ENCODE measurements around the gene SERPINA12.
"Not testable (repeated sequence)": the region's sequence is repeated elsewhere in the genome, so short reads cannot be mapped to it uniquely, and the experiment has no call there.

Gene SERPINA12

DNA sequence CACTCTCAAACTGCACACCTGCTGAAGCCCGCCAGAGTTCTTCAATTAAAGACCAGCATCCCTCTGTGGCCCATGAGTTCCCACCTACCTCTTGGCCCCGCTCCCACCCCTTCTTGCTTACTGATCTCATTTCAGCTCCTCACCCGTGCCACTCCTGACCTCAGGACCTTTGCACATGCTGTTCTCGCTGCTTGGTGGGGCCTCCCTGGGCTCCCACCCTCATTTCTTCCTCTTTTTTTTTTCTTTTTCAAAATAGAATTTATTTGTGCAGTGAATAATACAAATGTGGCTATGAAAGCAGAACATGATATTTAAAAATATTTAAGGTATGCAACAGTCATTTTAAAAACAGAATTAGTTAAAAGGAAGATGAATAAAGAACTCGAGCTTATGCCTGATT is 24.8 kb downstream of the SERPINA12 start:
- no peak for TF ChIP-seq POU2F2 (IDR thresholded peaks at IDR 0.05; ENCODE audit: low read depth, low read length)
- TF ChIP-seq TAF1 (IDR thresholded peaks at IDR 0.05; ENCODE audit: low read depth, low read length) = no peak
- DNase-seq (ENCODE audit: insufficient read length, low spot score) (no peak), FAIRE-seq (no peak)

DNA sequence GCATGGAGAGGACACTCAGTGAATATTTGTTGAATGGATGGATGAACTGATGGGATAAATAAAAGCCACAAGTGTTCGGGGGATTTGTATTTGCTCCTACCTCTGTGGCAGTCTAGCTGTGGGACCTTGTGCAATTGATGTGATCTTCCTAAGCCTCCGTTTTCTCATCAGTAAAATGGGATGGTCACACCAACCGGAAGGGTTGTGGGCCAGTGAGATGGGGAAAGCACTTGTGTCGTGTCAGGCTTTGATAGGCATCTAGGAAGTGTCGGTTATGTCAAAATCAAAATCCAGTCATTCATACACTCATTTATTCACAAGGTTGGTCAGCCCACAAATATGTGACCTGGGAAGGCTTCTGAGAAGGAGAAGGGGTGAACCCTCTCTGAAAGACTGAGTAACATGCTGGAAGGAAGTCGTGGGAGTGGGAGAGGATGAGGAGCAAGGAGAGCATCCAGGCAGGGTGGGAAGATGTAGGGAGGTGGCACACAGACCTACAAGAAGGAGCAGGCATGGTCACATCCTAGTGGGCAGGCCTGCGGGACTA is 25.5 kb downstream of the SERPINA12 start:
- DNase-seq (ENCODE audit: insufficient read length, low spot score) = no peak
- no peak for FAIRE-seq
- TF ChIP-seq POLR2A (IDR thresholded peaks at IDR 0.05; ENCODE audit: low read depth, low read length) (no peak), POLR2AphosphoS5 (IDR thresholded peaks at IDR 0.05; ENCODE audit: low read depth, low read length) (no peak), TAF1 (IDR thresholded peaks at IDR 0.05; ENCODE audit: low read depth, low read length) (no peak), POU2F2 (IDR thresholded peaks at IDR 0.05; ENCODE audit: low read depth, low read length) (no peak), SPI1 (IDR thresholded peaks at IDR 0.05; ENCODE audit: low read depth, low read length) (no peak), PAX5 (IDR thresholded peaks at IDR 0.05; ENCODE audit: insufficient read depth, low read length, severe bottlenecking) (no peak)

GRCh38 chr14:94483071-94483451 is 26.2 kb downstream of the SERPINA12 start:
- no peak for FAIRE-seq
- no peak for DNase-seq (ENCODE audit: insufficient read length, low spot score)
- no peak for TF ChIP-seq POLR2A (IDR thresholded peaks at IDR 0.05; ENCODE audit: low read depth, low read length)
- TF ChIP-seq SPI1 (IDR thresholded peaks at IDR 0.05; ENCODE audit: low read depth, low read length) = no peak
- no peak for TF ChIP-seq PAX5 (IDR thresholded peaks at IDR 0.05; ENCODE audit: insufficient read depth, low read length, severe bottlenecking)
- no peak for TF ChIP-seq POU2F2 (IDR thresholded peaks at IDR 0.05; ENCODE audit: low read depth, low read length)
- no peak for TF ChIP-seq TAF1 (IDR thresholded peaks at IDR 0.05; ENCODE audit: low read depth, low read length)
- TF ChIP-seq POLR2AphosphoS5 (IDR thresholded peaks at IDR 0.05; ENCODE audit: low read depth, low read length) = no peak

GRCh38 chr14:94482132-94483070 is 26.9 kb downstream of the SERPINA12 start:
- not testable (repeated sequence) for DNase-seq (ENCODE audit: insufficient read length, low spot score); FAIRE-seq

- FAIRE-seq (no peak), DNase-seq (ENCODE audit: insufficient read length, low spot score) (no peak)
- no peak for TF ChIP-seq POU2F2 (IDR thresholded peaks at IDR 0.05; ENCODE audit: low read depth, low read length)
- TF ChIP-seq TAF1 (IDR thresholded peaks at IDR 0.05; ENCODE audit: low read depth, low read length) = no peak
- TF ChIP-seq POLR2A (IDR thresholded peaks at IDR 0.05; ENCODE audit: low read depth, low read length) = no peak
- TF ChIP-seq POLR2AphosphoS5 (IDR thresholded peaks at IDR 0.05; ENCODE audit: low read depth, low read length) = no peak
- no peak for TF ChIP-seq PAX5 (IDR thresholded peaks at IDR 0.05; ENCODE audit: insufficient read depth, low read length, severe bottlenecking)
- TF ChIP-seq SPI1 (IDR thresholded peaks at IDR 0.05; ENCODE audit: low read depth, low read length) = no peak
These were observed 27.7 kb downstream of the SERPINA12 start for GRCh38 chr14:94481468-94482131.

GRCh38 chr14:94480809-94481208 is 28.5 kb downstream of the SERPINA12 start:
- no peak for TF ChIP-seq TAF1 (IDR thresholded peaks at IDR 0.05; ENCODE audit: low read depth, low read length)
- TF ChIP-seq POU2F2 (IDR thresholded peaks at IDR 0.05; ENCODE audit: low read depth, low read length) = no peak
- TF ChIP-seq SPI1 (IDR thresholded peaks at IDR 0.05; ENCODE audit: low read depth, low read length) = no peak
- no peak for TF ChIP-seq PAX5 (IDR thresholded peaks at IDR 0.05; ENCODE audit: insufficient read depth, low read length, severe bottlenecking)
- TF ChIP-seq POLR2AphosphoS5 (IDR thresholded peaks at IDR 0.05; ENCODE audit: low read depth, low read length) = no peak
- no peak for TF ChIP-seq POLR2A (IDR thresholded peaks at IDR 0.05; ENCODE audit: low read depth, low read length)
- no peak for FAIRE-seq
- DNase-seq (ENCODE audit: insufficient read length, low spot score) = no peak

GRCh38 chr14:94478420-94478819 is 30.8 kb downstream of the SERPINA12 start:
- DNase-seq (ENCODE audit: insufficient read length, low spot score) (no peak), FAIRE-seq (no peak)
- TF ChIP-seq POU2F2 (IDR thresholded peaks at IDR 0.05; ENCODE audit: low read depth, low read length) (no peak), POLR2AphosphoS5 (IDR thresholded peaks at IDR 0.05; ENCODE audit: low read depth, low read length) (no peak)

- no peak for FAIRE-seq
- no peak for DNase-seq (ENCODE audit: insufficient read length, low spot score)
These were observed 33.2 kb downstream of the SERPINA12 start, which contains the start of gene SERPINA9 for GRCh38 chr14:94476023-94476422. Gene SERPINA9 (minus strand): TSS chr14:94476197. CDS start chr14:94469840, 6,357 bp downstream.

DNA sequence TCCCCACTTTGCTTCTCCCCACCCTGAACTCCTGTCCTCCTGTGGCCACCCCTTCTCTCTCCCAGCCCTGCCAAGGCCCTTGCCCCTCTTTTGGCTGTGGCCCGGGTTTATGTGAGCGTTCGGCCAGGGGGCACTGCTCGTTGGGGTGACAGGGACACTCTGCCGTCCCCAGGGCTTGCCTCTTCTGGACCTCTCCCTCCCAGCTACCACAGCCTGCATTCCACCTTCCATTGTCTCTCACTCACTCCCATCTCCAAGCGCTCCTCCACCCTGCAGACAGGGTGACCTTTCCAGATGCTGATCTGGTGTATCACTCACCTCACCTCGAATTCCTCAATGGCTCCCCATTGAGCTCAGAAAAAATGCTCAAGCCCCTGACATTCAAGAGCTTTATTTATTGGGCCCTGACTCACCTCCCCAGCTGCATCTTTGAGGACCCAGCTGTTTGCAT is 34.7 kb downstream of the SERPINA12 start:
- FAIRE-seq = no peak
- no peak for TF ChIP-seq POLR2A (IDR thresholded peaks at IDR 0.05; ENCODE audit: low read depth, low read length)
- DNase-seq (ENCODE audit: insufficient read length, low spot score) = no peak

More at GRCh38 chr14:94476023-94476422, 33.2 kb downstream of the SERPINA12 start, which contains the start of gene SERPINA9:
- TF ChIP-seq POLR2AphosphoS5 (IDR thresholded peaks at IDR 0.05; ENCODE audit: low read depth, low read length) (no peak), POU2F2 (IDR thresholded peaks at IDR 0.05; ENCODE audit: low read depth, low read length) (no peak), PAX5 (IDR thresholded peaks at IDR 0.05; ENCODE audit: insufficient read depth, low read length, severe bottlenecking) (no peak), SPI1 (IDR thresholded peaks at IDR 0.05; ENCODE audit: low read depth, low read length) (no peak), TAF1 (IDR thresholded peaks at IDR 0.05; ENCODE audit: low read depth, low read length) (no peak)

Data from GM12891 (cell line).